K562 (cell line): ENCODE results near the gene NBEAL1. TPM values are rescaled to one million over a fixed set of nuclear protein-coding genes. Genes with fewer than 3 reads are reported as not detected.
"Not testable (repeated sequence)": the region's sequence is repeated elsewhere in the genome, so short reads cannot be mapped to it uniquely, and the experiment has no call there.

Source experiments
- ATAC-seq: fragments of 200-7000 bp; cut with Tn5 transposase; 3 replicates; pipeline ENCODE4 v1.9.1; 2020; ENCODE audit warnings: moderate library complexity
- BruUV-seq: library from RNA; stranded (reverse); fragments of 400-500 nt; replicated peaks from 2 replicates; lab custom pipeline; 2021; lab: Mats Ljungman, UMichigan
- CTCF ChIA-PET: fragments of 300-600 bp; formaldehyde crosslinking; extraction: SDS; loops from one replicate; lab custom pipeline; 2021; ENCODE audit warnings: low intra/inter-chr PET ratio; lab: Yijun Ruan, JAX
- POLR2A ChIA-PET: fragments of 300-600, 350-650 bp; sonication (Branson Sonifier 250); formaldehyde crosslinking; extraction: SDS; loops from one replicate; lab custom pipeline; 2021; ENCODE audit warnings: antibody characterized with exemption, inconsistent platforms; lab: Yijun Ruan, JAX
- DNase-seq, 4 experiments: peaks; one replicate each; pipeline versions ENCODE4 v3.0.0 to v3.0.0-alpha.2; 2011 to 2018; ENCODE audit warnings: low spot score in 3 of 4, mixed read lengths in 3 of 4; ENCODE audit errors: extremely low read depth in 1 of 4
- FAIRE-seq: peaks from 2 replicates; lab custom pipeline; 2011; peaks lifted over from hg19 to GRCh38; lab: Jason Lieb, UNC
- H2AFZ ChIP-seq: 2 replicates; pipeline ENCODE4 v1.6.0; 2011; ENCODE audit warnings: low read depth, low read length, control low read depth, inconsistent platforms
- H3K27ac ChIP-seq: fragments of 200-600 bp; 3 replicates; pipeline ENCODE4 v1.8.0; 2011; ENCODE audit warnings: low read depth, mild to moderate bottlenecking, control low read depth, inconsistent platforms, low read length, moderate library complexity, mixed read lengths; ENCODE audit errors: extremely low read depth
- H3K27me3 ChIP-seq, 2 experiments: fragments of 300-600 bp in 1 of 2; 2 replicates in 1 of 2; 3 replicates in 1 of 2; pipeline versions ENCODE4 v1.6.0 to v1.8.0; 2011; ENCODE audit warnings: inconsistent platforms in 2 of 2, low read length in 2 of 2, mild to moderate bottlenecking in 1 of 2, mixed read lengths in 1 of 2, moderate library complexity in 1 of 2; ENCODE audit not compliant: control insufficient read depth in 2 of 2, insufficient read depth in 2 of 2
- H3K36me3 ChIP-seq: fragments of 300-600 bp; 3 replicates; pipeline ENCODE4 v1.8.0; 2011; ENCODE audit warnings: mild to moderate bottlenecking, low read length, inconsistent platforms; ENCODE audit not compliant: control insufficient read depth, insufficient read depth
- H3K4me1 ChIP-seq, 2 experiments: fragments of 200-600 bp in 1 of 2; replicated peaks in 1 of 2; 2 replicates in 1 of 2; 3 replicates in 1 of 2; pipeline versions ENCODE4 v1.5.1 to v1.8.0; 2011; ENCODE audit warnings: inconsistent platforms in 2 of 2, low read length in 2 of 2, mild to moderate bottlenecking in 1 of 2, mixed read lengths in 1 of 2, moderate library complexity in 1 of 2; ENCODE audit not compliant: control insufficient read depth in 2 of 2, insufficient read depth in 2 of 2
- H3K4me2 ChIP-seq: 2 replicates; pipeline ENCODE4 v1.6.1; 2011; ENCODE audit warnings: low read length, control low read depth, inconsistent platforms, mixed read lengths; ENCODE audit not compliant: insufficient read depth
- H3K4me3 ChIP-seq: fragments of 200-600 bp; sonication (generic), shearing (Covaris generic); 2 replicates; pipeline ENCODE4 v1.5.1; 2016; ENCODE audit warnings: control low read depth, inconsistent platforms
- H3K79me2 ChIP-seq: fragments of 200-600 bp; 3 replicates; pipeline ENCODE4 v1.8.0; 2011; ENCODE audit warnings: low read length, inconsistent platforms; ENCODE audit not compliant: control insufficient read depth, insufficient read depth
- H3K9ac ChIP-seq, 2 experiments: 2 replicates each; pipeline versions ENCODE4 v1.6.0 to v1.6.1; 2011; ENCODE audit warnings: low read depth in 2 of 2, low read length in 2 of 2, control low read depth in 1 of 2, inconsistent platforms in 1 of 2, mild to moderate bottlenecking in 1 of 2, mixed read lengths in 1 of 2; ENCODE audit not compliant: insufficient read depth in 1 of 2
- H3K9me1 ChIP-seq: one replicate; pipeline ENCODE4 v1.6.0; 2011; ENCODE audit warnings: inconsistent platforms, mild to moderate bottlenecking, low read length, moderate library complexity; ENCODE audit not compliant: control insufficient read depth, insufficient read depth
- H3K9me3 ChIP-seq: replicated peaks from 2 replicates; pipeline ENCODE4 v1.5.1; 2011; ENCODE audit warnings: low read depth, low read length, inconsistent platforms; ENCODE audit not compliant: control insufficient read depth, insufficient read depth
- H4K20me1 ChIP-seq: replicated peaks from 2 replicates; pipeline ENCODE4 v1.6.1; 2011; ENCODE audit warnings: low read length, inconsistent platforms, mixed read lengths; ENCODE audit not compliant: control insufficient read depth, insufficient read depth
- ATF7 ChIP-seq: fragments of 450-650 bp; IDR thresholded peaks from 2 replicates; pipeline ENCODE4 v1.7.1; 2014; ENCODE audit warnings: mild to moderate bottlenecking, moderate library complexity
- CBFA2T3 ChIP-seq: fragments of 450-650 bp; IDR thresholded peaks from 2 replicates; pipeline ENCODE4 v1.6.1; 2017
- DPF2 ChIP-seq: fragments of 450-650 bp; IDR thresholded peaks from 2 replicates; pipeline ENCODE4 v1.6.1; 2016
- FOXK2 ChIP-seq, 2 experiments: fragments of 450-650 bp; IDR thresholded peaks in 1 of 2; conservative IDR thresholded peaks in 1 of 2; 2 replicates each; pipeline ENCODE4 v1.6.1; 2016; ENCODE audit warnings: low read depth in 2 of 2, mild to moderate bottlenecking in 1 of 2
- HDAC2 ChIP-seq: fragments of 450-650 bp; IDR thresholded peaks from 2 replicates; pipeline ENCODE4 v1.6.1; 2016; ENCODE audit warnings: mild to moderate bottlenecking
- JUND ChIP-seq, 2 experiments: IDR thresholded peaks; 2 replicates in 1 of 2; 3 replicates in 1 of 2; pipeline ENCODE4 v1.6.1; 2011; ENCODE audit warnings: borderline replicate concordance in 2 of 2, low read depth in 2 of 2, low read length in 2 of 2, improper control_type of control experiment in 1 of 2, missing biosample characterization in 1 of 2, missing genetic modification characterization in 1 of 2, missing genetic modification reagents in 1 of 2
- KDM1A ChIP-seq, 2 experiments: fragments of 450-650 bp; IDR thresholded peaks; 2 replicates each; pipeline ENCODE4 v1.6.1; 2016; ENCODE audit warnings: mild to moderate bottlenecking in 2 of 2
- MCM2 ChIP-seq: fragments of 450-650 bp; IDR thresholded peaks from 2 replicates; pipeline ENCODE4 v1.6.1; 2017; ENCODE audit warnings: low read depth, mild to moderate bottlenecking
- MTA2 ChIP-seq: fragments of 450-650 bp; IDR thresholded peaks from 2 replicates; pipeline ENCODE4 v1.6.1; 2016; ENCODE audit warnings: low read depth
- NCOR1 ChIP-seq: fragments of 450-650 bp; IDR thresholded peaks from 2 replicates; pipeline ENCODE4 v1.6.1; 2016; ENCODE audit warnings: mild to moderate bottlenecking, moderate library complexity
- RB1 ChIP-seq: fragments of 450-650 bp; IDR thresholded peaks from 2 replicates; pipeline ENCODE4 v1.6.1; 2017; ENCODE audit warnings: low read depth, mild to moderate bottlenecking
- RHOXF2B ChIP-seq: fragments of 250-450 bp; sonication (Bioruptor Pico); conservative IDR thresholded peaks from 2 replicates; pipeline ENCODE4 v1.5.1; 2021
- SMARCA4 ChIP-seq: fragments of 450-650 bp; IDR thresholded peaks from 2 replicates; pipeline ENCODE4 v1.6.1; 2016
- SMARCE1 ChIP-seq: fragments of 450-650 bp; IDR thresholded peaks from 2 replicates; pipeline ENCODE4 v1.7.1; 2016; ENCODE audit warnings: mild to moderate bottlenecking
- SNRNP70 ChIP-seq: fragments of 200-400 bp; formaldehyde crosslinking; optimal IDR thresholded peaks from 2 replicates; pipeline ENCODE3; 2017; ENCODE audit warnings: low read depth, low read length
- SOX6 ChIP-seq: fragments of 450-650 bp; IDR thresholded peaks from 2 replicates; pipeline ENCODE4 v1.6.1; 2014; ENCODE audit warnings: mild to moderate bottlenecking
- TAL1 ChIP-seq: fragments of 450-650 bp; IDR thresholded peaks from 2 replicates; pipeline ENCODE4 v1.6.1; 2016; ENCODE audit warnings: mild to moderate bottlenecking
- TEAD4 ChIP-seq, 2 experiments: sonication (generic) in 1 of 2; formaldehyde crosslinking in 1 of 2; IDR thresholded peaks; 2 replicates each; pipeline versions ENCODE4 v1.6.1 to v1.8.0; 2012 to 2022; ENCODE audit warnings: borderline replicate concordance in 1 of 2, inconsistent platforms in 1 of 2, low read length in 1 of 2, mild to moderate bottlenecking in 1 of 2, missing genetic modification reagents in 1 of 2
- ZNF316 ChIP-seq: fragments of 450-650 bp; IDR thresholded peaks from 2 replicates; pipeline ENCODE4 v1.6.1; 2016
- WGBS: fragments of 100-300 bp; shearing (Covaris generic); methylation state at CpG from one replicate; pipeline ENCODE4 v1.1.6; 2016; ENCODE audit warnings: low coverage, mixed read lengths; ENCODE audit not compliant: insufficient coverage; ENCODE audit errors: missing lambda C conversion rate; 5-methylcytosine and 5-hydroxymethylcytosine counted together
- in situ Hi-C: fragments of 300-500 bp; cut with MboI; formaldehyde crosslinking; loops from 4 replicates; pipeline ENCODE4 v1.15.0; 2018; ENCODE audit warnings: inconsistent platforms, mixed read lengths
- intact Hi-C: fragments of 100-400 bp; cut with micrococcal nuclease; formaldehyde crosslinking; loops from 2 replicates; pipeline ENCODE4 v1.14.2; 2022
- polyA plus RNA-seq, 8 experiments: library from polyadenylated mRNA; depleted of rRNA in 4 of 8; stranded (reverse) in 5 of 8; unstranded in 3 of 8; fragments of >200 nt; fragmentation: Nextera tagmentation in 2 of 8; fragmentation: Illumina TruSeq in 1 of 8; extraction: Ambion mirVana in 2 of 8; extraction: Trizol in 1 of 8; gene quantifications; 2 replicates each; pipeline versions ENCODE4 v1.2.1 to v1.2.3, GENCODE V29; 2011 to 2014; ENCODE audit warnings: inconsistent platforms in 1 of 8, missing spikeins in 1 of 8
- total RNA-seq, 7 experiments: library from RNA; depleted of rRNA in 6 of 7; stranded (reverse); fragments of >200 nt in 6 of 7; fragmentation: Illumina TruSeq in 2 of 7; extraction: Trizol in 2 of 7; gene quantifications; 2 replicates each; pipeline versions ENCODE4 v1.2.1 to v1.2.3, GENCODE V29; 2011 to 2021; ENCODE audit warnings: low replicate concordance in 1 of 7
- TF ChIP-seq, protein P1 (sequence below), 2 experiments: fragments of 450-650 bp in 1 of 2; sonication (generic) in 1 of 2; formaldehyde crosslinking in 1 of 2; IDR thresholded peaks in 1 of 2; conservative IDR thresholded peaks in 1 of 2; 2 replicates each; pipeline versions ENCODE4 v1.6.1 to v1.8.1; 2016 to 2023; ENCODE audit warnings: mild to moderate bottlenecking in 2 of 2, moderate library complexity in 2 of 2, inconsistent platforms in 1 of 2, missing genetic modification reagents in 1 of 2

The NBEAL1 gene
- total and polyA plus RNA-seq, 9 of the 15 experiments (the other 6 are each of a cell fraction or from before 2014, with no cell fraction given) = 2.1 to 13.5 (median 7.3) TPM

DNA sequence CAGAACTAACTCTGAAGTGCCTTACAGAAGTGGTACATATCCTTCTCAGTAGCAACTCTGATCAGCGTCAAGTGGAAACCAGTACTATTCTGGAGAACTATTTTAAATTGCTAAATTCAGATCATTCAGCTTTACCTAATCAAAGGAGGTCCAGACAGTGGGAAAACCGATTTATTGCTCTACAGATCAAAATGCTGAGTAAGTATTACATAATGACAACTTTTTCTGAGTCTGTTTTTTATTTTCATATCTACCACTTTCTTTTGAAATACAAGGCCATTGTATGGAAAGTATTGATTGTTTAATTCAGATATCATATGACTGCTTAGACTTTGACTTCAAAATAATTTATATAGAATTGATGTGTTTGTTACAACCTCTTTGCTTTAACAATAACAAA lies 68.7 kb downstream of the NBEAL1 start (continued):
- no peak for TF ChIP-seq RB1
- TF ChIP-seq ZNF316 = peak; percentile 82
- TF ChIP-seq RHOXF2B (CRISPR knock-in tag) = no peak
- no peak for TF ChIP-seq MCM2
- TF ChIP-seq SMARCE1 = no peak
- no peak for TF ChIP-seq SNRNP70

DNA sequence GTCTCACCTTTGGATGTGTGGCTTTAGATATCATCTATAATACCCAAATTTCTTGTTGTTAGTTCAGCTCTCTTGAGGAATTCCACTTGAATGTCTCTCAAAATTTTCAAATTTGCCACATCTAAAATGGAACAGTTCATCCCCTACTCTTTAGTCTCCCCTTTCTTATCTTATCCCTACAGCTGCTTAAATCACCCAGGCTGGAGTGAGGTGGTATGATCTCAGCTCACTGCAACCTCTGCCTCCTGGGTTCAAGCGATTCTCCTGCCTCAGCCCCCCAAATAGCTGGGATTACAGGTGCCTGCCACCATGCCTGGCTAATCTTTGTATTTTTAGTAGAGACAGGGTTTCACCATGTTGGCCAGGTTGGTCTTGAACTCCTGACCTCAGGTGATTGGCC lies 71.7 kb downstream of the NBEAL1 start:
- H4K20me1 ChIP-seq; intact Hi-C loops; CTCF ChIA-PET; H3K4me3 ChIP-seq; H3K36me3 ChIP-seq; H3K27me3 ChIP-seq; H3K79me2 ChIP-seq; H3K9me3 ChIP-seq; H3K4me1 ChIP-seq; in situ Hi-C loops; BruUV-seq; H3K27ac ChIP-seq; H2AFZ ChIP-seq; FAIRE-seq; H3K9ac ChIP-seq; H3K9me1 ChIP-seq; H3K4me2 ChIP-seq; POLR2A ChIA-PET; TF ChIP-seq TEAD4 (CRISPR knock-in tag; IDR thresholded peaks at IDR 0.05; ENCODE audit: borderline replicate concordance); JUND (tag; IDR thresholded peaks at IDR 0.05; ENCODE audit: borderline replicate concordance, low read depth, low read length): not testable (repeated sequence)
- DNase-seq = peak in 2 of 4 experiments; percentile 27 to 40
- ATAC-seq = peak; percentile 85
- no CpG with 5 or more reads among the region's 1 CpG for WGBS
- peak in 1 of 2 experiments; percentile 70; a peak in 1 of 4 replicates for TF ChIP-seq FOXK2 (conservative IDR thresholded peaks at IDR 0.05 in 1 of 2, IDR thresholded peaks at IDR 0.05 in 1 of 2; ENCODE audit: low read depth in 2 of 2)
- 0 out of 2 replicates have a peak, but pooled peaks have one; percentile 9 for TF ChIP-seq SOX6
- peak; percentile 85 for TF ChIP-seq DPF2
- TF ChIP-seq MTA2 = peak; percentile 67
- TF ChIP-seq KDM1A (IDR thresholded peaks at IDR 0.05) = peak; percentile 63 to 69
- TF ChIP-seq, protein P1, sequence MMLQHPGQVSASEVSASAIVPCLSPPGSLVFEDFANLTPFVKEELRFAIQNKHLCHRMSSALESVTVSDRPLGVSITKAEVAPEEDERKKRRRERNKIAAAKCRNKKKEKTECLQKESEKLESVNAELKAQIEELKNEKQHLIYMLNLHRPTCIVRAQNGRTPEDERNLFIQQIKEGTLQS (IDR thresholded peaks at IDR 0.05) = peak; percentile 36; the same call in 1 of the 2 replicates
- TF ChIP-seq, protein P1 (CRISPR knock-in tag; conservative IDR thresholded peaks at IDR 0.05) = not testable (repeated sequence)
- TF ChIP-seq HDAC2 = 0 out of 2 replicates have a peak, but pooled peaks have one; percentile 48
- peak; percentile 77 for TF ChIP-seq TAL1
- 0 out of 2 replicates have a peak, but pooled peaks have one; percentile 25 for TF ChIP-seq NCOR1
- peak; percentile 80 for TF ChIP-seq CBFA2T3
- 0 out of 2 replicates have a peak, but pooled peaks have one; percentile 36 for TF ChIP-seq SMARCE1
- peak; percentile 49; the same call in 1 of the 2 replicates for TF ChIP-seq ATF7
- TF ChIP-seq TEAD4 (IDR thresholded peaks at IDR 0.05; ENCODE audit: low read length) = peak; percentile 47; the same call in 1 of the 2 replicates
- peak; percentile 76 for TF ChIP-seq SMARCA4
- peak; percentile 12; the same call in 1 of the 2 replicates for TF ChIP-seq JUND (IDR thresholded peaks at IDR 0.05; ENCODE audit: borderline replicate concordance, low read depth, low read length)
